GM18511 (cell line): ENCODE data around the gene CA14.
"Not testable (repeated sequence)": the region's sequence is repeated elsewhere in the genome, so short reads cannot be mapped to it uniquely, and the experiment has no call there.

Source experiments
- ATAC-seq: cut with Tn5 transposase; IDR thresholded peaks from one replicate; pipeline ENCODE4 v1.9.1; 2021; ENCODE audit warnings: mild to moderate bottlenecking, moderate library complexity; ENCODE audit not compliant: unreplicated experiment

CA14 gene

DNA sequence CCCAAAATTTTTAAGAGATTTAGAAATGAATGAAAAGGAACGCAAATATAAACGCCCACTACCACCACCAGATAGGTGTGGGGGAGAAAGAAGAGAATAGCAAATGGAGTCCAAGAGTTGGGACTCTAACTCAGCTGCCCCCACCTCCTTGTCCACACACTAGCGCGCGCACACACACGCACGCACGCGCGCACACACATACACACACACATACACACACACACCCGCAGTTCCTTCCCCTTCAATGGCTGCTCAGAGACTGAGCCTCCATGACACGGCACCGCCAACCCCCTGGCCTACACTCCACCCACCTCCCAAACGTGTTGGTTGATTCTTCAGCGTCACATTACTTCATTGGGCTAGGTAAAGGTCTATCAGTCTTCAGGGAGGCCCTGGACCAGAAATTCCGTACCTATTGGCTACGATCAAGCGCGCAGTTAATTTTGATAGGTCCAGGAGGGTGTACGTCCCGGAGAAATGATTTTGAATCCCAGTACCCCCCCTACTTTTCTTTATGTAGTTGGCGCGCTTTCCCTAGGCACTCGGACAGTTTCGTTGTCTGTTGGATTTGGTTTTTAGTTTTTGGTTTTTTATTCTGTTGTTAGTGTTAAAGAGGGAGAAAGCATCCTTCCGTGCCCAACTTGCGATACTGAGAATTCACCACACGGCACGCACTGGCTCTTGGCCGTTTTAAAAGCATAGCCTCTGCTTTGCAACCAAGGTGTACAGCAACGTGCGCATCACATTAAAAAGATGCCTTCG, 21.5 kb upstream of the CA14 start, which contains the start of gene ANP32E:
ANP32E (minus strand) TSS at position 261 of the 762 bp plus-strand sequence. CDS start 326 bp downstream, outside the sequence.
- ATAC-seq = peak; percentile 79

DNA sequence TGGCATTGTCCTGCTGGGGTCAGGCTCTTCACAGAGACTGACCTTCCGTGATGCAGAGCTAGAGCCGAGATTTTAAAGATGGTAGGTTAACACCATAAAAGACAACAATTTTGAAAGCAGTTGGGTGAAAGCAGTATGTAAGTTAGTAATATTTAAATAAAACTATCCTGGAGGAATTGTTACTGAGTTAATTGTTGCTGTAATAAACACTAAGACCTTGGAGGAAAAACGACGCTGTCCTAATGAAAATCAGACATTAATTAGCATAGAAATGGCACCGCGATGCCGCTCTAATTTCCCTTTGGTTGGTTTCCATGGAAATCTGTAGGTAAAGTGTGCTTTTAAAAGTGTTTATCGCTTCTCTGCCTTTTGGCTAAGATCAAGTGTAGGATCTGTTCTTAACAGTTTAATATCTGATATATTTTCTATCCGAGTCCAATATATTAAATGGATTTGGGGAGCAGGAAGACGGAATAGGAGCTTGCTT, 20.9 kb upstream of the CA14 start:
- ATAC-seq = no peak

DNA sequence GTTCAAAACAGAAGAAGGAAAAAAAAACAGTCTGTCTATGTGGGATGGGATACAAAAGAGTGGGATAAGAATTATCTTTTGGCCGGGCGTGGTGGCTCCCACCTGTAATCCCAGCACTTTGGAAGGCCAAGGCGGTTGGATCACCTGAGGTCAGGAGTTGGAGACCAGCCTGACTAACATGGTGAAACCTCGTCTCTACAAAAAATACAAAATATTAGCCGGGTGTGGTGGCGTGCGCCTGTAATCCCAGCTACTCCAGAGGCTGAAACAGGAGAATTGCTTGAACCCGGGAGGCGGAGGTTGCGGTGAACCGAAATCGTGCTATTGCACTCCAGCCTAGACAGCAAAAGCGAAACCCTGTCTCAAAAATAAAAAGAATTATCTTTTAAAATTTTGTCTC, 20.4 kb upstream of the CA14 start:
- not testable (repeated sequence) for ATAC-seq

DNA sequence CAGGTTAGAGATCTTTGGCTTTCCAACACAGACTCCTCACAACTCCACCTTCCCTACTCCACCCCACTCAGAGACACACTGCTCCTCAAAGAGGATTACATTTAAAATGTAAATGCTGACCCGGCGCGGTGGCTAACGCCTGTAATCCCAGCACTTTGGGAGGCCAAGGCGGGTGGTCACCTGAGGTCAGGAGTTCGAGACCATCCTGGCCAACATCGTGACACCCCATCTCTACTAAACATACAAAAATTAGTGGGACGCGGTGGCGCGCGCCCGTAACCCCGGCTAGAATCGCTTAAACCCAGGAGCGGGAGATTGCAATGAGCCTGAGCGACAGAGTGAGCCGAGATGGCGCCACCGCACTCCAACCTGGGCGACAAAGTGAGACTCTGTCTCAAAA, 19.8 kb upstream of the CA14 start:
- ATAC-seq = no peak

DNA sequence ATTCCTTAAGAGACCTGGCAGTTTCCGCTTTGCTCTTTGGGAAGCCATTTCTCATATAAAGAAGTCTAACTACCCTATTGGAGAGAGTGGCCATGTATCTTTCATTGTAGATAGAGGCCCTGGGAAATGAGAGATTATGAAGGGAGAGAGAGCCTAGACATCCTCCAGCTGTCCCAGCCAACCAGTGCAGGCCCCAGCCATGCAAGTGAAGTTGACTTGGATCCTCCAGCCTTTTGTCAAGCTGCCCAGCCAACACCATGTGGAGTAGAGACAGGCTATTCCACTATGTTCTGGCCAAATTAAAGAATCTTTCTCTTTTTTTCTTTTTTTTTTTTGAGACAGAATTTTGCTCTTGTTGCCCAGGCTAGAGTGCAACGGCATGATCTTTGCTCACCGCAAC, 14.6 kb upstream of the CA14 start:
- ATAC-seq = no peak

DNA sequence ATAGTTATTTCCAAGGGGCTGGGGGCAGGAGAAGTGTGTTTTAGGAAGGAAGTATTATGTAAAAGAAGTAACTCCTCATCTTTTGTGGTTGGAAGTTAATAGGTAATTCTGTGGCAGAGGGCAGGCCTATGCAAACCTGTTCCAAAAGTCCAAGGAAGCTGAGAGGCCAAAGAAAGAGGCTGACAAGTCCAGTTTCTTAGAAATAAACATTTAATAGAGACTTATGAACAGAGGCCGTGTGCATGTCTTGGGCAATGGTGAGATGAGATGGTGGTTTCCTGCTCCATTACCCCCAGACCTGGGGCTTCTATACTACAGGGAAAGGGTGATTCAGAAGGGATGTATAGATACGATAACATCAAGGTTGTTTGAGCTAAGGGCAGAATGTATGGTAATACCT, 7.6 kb upstream of the CA14 start:
- ATAC-seq = no peak

DNA sequence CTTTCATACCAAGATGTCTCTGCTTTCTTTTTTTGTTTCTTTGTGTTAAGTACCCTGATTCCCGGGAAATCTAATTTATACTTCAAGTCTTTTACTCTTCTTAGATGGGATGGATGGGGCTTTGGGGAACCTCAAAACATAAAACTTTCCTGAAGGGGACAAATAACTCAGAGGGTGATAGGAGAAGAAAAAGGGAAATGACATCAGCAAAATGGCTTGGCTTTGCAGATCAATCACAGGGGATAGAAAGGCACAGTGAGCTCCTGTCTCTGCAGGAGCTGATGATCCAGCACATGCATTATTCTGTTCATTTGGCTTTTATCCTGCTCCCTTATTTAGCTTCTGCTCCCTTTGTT, 1.4 kb upstream of the CA14 start:
- ATAC-seq = no peak

DNA sequence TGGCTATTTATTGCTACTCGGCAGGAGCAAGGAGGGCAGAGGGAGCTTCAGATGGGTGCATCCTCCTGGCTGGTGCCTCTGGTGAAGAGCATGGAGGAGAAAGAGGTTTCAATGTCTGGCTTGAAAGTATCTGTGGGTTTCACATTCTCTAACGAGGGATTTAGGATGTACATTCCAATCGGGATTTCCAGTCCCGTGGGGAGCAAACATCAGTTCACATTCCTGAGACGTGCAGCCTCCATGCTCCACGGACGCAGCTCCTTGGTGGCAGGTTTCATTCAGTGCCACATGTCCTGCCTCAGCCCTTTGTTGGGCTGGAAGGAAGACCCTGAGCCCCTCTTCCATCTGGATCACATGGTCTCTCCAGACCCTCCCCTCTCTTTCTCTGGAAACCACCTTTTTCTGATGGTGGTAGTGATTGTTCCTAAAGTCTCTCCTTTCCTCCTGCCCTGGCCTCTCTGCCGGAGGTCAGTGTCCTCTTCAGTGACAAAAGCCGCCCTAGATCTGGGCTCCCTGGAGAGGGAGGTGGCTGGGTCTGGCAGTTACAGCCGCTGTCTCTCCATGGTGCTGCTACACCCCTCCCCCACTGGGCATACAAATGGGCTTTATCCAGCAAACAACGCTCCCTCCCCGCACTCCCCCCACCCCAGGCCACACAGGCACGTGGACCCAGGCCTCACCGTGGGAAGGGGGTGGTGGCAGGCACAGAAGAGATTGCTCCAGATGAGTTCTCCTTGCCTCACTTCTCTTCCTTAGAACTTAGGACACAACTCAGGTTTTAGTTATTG, 826 bp upstream of the CA14 start:
- ATAC-seq = no peak

DNA sequence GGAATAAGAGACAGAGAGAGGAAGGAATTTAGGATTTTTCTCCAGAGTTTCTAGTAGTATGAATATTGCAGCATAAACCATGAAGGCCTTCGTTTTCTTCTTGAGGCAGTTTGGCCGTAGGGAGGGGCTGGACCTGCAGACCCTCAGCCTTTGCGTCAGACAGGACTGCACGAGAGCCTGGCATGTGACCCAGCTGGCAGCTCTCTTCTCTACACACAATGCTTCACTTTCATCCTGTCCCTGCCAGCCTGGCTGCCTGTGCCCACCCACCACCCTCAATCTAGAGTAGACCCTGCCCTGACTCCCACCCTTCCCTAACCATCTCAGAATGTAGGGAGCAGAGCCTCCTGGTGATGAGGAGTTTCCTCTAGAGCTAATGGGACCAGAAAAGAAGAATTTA, 1.6 kb downstream of the CA14 start:
- no peak for ATAC-seq

DNA sequence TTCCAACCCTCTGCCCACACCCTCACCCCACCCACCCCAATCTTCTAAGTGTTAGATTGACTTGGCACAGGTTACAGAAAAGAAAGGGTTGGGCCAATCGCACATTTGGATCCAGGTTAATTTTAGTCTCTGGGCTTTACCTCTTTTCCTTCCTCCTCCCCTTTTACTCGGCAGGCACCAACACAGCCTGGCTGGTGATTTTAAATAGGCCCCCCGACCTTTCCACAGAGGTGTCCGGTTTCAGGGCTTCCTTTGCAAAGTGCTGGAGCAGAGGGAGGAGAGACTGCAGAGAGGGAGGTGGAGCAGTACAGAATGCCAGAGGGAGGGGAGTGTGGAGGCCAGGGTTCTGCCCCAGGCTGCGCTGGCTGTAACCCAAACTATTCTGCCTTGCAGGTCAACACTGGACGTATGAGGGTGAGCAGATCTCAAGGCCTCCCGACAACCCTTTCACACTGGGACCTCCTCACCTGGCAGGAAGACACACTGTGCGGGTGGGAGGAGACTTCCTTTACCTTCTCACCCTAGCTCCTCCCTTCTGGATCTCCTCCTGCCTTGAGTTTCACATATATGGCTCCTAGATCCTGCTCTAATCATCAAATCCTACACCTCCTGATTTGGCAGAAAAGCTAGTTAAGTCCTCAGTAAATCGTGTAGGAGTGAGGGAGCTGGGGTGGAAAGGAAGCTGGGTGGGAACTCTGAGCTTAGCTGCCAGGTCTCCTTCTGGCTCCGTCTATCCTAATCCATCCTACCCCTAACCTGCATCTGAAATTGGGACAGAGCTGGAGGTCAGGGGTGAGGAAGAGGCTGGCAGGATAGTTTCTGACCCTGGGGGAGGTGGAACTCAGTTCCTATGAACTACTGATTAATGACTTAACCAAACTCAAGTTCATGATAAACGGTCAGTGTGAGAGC, 2.4 kb downstream of the CA14 start:
- no peak for ATAC-seq

DNA sequence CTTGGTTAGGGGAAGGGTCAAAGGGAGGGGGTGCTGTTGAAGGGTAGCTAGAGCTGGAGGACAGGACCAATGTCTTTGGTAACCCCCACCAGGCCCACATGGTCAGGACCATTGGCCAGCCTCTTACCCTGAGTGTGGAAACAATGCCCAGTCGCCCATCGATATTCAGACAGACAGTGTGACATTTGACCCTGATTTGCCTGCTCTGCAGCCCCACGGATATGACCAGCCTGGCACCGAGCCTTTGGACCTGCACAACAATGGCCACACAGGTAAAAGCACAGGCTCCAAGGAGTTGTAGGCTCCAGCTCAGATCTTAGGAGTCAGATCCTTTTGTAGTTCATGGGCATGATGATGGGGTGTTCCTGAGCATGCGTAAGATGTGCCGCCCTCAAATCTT, 3.8 kb downstream of the CA14 start:
- ATAC-seq = no peak

DNA sequence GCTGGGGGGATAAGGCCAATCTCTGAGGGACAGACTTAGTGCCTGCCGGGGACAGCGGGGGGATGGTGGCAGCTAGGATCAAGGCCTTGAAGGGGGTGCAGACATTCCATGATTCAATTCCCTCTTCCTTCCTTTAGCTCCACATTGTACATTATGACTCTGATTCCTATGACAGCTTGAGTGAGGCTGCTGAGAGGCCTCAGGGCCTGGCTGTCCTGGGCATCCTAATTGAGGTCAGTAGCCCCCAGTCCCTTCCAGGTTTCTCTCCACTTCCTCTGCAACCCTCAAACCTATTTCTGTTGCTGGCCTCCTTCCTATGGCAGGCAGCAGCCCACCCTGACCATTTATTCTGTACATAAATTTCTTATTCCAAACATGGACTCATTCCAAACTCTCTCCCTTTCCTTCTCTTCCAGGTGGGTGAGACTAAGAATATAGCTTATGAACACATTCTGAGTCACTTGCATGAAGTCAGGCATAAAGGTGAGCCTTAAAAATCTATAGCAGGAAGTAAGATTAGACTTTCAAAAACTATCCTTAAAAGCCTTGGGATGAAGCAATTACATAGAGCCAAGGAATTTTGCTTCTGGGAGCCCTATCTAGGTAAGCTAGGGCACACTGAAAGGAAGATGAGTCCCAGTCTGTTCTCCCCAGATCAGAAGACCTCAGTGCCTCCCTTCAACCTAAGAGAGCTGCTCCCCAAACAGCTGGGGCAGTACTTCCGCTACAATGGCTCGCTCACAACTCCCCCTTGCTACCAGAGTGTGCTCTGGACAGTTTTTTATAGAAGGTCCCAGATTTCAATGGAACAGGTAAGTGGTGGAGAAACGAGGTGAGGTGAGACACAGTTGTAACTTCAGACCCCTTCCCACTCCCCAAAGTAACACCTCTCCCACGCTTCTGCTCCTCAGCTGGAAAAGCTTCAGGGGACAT, 5.1 kb downstream of the CA14 start:
- ATAC-seq = no peak

DNA sequence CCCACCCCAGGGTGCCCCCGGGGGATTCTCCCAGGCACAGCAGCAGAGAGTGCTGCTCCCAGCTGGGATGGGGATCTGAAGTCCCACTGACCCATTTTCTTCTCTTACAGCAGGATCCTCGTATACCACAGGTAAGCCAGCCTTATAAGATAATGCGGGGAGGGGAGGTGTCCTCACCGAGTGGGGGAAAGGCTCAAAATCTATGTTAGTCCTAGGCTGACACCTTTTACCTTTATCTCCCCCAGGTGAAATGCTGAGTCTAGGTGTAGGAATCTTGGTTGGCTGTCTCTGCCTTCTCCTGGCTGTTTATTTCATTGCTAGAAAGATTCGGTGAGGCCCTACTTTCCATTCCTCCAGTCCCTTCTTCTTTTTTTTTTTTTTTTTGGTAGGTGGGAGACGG, 6.0 kb downstream of the CA14 start:
- no peak for ATAC-seq

DNA sequence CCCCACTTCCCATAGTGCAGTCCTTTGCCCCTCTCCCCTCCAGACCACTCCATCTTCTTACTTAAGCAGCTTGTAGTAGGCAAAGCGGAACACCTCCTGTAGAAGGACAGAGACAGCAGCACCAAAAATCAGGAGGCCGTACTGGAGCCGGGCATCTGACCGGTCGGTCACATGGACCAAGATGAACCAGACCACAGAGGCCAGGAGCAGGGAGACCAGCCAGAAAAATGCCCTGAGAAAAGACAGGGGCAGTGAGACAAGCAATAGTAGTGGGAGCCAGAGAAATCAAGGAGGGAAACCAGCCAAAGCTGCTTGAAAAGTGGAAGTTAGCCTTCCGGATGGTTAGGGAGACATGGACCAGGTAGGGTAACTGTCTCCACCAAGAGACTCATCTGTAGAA, 10.3 kb downstream of the CA14 start:
- ATAC-seq = no peak

DNA sequence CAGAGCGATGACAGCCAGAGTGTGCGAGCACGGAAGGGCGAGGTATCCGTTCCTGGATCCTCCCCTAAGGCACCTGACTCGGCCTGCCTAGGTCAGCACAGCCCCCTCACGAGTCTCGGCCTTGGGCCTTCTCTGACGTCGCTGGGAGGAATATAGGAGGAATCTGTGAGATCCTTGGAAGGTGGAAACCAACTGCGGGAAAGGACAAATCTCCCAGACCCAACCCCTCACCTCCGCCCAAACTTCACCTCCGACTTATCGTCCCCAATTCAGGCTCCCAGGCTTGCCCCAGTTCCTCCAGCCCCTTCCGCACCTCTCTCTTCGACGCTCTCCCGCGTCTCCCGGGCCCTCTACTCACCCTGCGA, 10.7 kb downstream of the CA14 start:
- peak; percentile 26 for ATAC-seq

DNA sequence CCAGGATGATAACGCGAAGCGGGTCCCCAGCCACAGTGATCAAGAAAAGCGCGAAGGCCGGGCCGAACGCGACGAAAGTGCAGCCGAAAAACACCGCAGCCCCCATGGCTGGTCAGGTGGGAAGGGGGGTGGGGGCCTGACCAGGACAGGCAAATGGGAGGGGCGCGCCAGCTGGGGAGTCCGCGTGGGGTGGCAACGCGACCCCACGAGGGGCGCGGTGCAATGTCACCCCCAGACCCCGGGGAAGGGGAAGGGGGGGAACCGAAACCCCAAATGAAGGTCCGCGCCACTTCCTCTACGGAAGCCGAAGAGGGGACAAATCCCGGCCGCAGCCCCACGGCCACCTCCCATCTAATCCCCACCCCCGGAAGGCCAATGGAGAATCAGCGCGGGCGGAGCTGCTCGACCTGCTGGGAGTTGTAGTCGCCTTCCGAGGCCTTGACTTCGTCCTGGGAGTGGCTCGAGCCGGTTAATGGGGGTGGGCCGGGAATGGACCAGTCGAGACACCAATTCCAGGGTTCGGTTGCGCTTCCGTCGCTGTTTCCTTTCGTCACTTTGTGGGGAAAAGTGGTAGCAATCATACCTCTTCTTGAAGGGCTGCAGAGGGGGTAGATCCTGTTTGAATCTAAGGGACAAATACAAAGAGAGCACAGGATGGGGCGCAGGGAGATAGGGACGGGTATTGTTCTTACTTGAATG, 11.3 kb downstream of the CA14 start, which contains the start of gene APH1A:
APH1A (minus strand) TSS at position 312 of the 699 bp plus-strand sequence; CDS start at position 106, 206 bp downstream.
- peak; percentile 90 for ATAC-seq

DNA sequence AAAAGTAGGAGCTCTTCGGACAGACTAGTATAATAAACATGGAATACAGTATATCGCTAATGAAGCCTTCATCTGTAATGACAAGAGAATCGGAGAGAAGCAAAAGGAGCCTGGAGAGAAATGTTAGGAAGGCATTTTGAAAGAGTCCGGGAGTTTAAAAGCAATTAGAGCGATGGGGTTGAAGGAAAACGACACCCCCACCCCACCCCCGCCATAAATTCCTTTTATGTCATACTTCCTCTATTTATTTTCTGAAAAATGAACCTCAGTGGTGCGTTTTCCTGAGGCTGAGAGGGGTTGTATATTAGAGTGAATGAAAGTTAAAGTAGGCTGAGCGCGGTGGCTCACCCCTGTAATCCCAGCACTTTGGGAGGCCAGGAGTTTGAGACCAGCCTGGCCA, 11.9 kb downstream of the CA14 start:
- ATAC-seq = no peak

DNA sequence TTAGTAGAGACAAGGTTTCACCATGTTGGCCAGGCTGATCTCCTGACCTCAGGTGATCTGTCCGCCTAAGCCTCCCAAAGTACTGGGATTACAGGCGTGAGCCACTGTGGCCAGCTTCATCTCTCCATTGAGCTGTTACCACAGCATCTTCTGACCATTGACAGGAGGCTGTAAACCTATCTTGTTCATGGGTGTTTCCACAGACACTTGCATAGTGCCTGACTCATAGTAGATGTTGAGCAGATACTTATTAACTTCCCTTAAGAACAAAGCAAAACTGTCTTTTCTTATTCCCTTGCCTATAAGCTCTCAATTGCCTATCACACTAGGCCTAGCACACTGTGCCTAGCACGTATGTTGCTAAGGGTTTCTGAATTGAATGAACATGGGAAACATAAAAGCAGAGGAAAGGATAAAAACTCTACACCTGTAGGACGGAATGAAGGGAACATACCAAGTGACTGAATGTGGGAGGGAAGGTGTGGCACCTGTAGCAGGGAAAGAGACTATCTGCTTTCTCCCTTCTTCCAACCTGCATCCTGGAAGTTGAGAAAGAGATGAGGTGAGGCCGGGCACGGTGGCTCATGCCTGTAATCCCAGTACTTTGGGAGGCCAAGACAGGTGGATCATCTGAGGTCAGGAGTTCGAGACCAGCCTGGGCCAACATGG, 13.9 kb downstream of the CA14 start:
- no peak for ATAC-seq

DNA sequence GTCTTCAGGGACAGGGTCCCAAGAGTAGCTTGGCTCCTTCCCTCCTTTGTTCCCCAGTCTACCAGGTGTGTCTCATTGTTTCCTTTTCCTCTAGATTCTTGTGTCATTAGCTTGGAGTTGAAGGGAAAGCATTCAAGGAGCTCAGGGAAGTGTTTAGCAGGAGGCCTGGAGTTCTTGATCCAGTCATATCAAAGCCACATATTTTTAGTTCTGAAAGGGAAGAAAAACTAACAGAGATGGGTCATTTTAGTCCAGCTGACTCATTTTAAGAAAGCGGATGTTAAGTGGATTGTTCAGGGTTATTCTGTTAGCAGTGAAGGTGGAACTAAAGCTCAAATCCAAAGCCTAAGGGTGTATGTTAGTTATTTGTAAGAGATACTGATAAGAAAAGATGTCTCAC, 15.7 kb downstream of the CA14 start:
- no peak for ATAC-seq
